Measurements from ENCODE around the gene RHOG. TPM values are rescaled to one million over a fixed set of nuclear protein-coding genes. Genes with fewer than 3 reads are reported as not detected.

Gene RHOG
- total and polyA plus RNA-seq, 9 of the 15 experiments (the other 6 are each of a cell fraction or from before 2014, with no cell fraction given): 22.6 to 162 (median 80.3) TPM

DNA sequence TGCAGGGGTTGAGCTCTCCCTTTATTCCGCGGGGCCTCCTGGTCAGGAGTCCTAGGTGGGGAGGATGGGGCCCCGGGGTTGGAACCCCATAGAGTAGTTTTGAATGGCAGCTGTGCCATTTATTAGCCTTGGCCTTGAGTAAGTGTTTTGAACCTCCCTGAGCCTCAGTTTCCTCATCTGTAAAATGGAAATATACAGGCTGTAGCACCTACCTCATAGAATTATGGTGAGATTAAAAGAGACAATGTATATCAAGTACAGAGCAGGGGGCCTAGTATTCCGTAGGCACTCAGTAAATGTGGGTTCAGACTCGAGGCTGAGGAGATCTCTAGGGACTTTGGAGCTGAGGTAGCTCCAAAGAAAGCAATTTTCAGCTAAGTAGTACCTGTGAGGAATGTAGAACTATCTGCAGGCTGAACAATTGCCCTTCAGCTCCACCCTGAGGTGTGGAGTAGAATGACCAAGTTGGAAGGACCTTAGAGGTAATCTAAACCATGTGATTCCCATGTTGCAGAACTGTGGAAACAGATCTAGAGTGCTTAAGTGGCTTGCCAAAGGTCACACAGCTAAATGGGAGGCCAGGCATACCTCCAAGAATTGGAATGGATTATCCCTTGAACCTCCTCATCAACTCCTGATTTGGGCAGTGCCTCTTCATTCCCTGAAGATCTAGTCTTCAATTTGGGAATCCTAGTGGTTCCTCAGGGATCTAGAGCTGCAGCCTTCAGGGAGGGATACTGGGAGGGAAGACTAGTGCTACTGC is 31.7 kb downstream of the RHOG start (continued):
- TF ChIP-seq, protein P1, sequence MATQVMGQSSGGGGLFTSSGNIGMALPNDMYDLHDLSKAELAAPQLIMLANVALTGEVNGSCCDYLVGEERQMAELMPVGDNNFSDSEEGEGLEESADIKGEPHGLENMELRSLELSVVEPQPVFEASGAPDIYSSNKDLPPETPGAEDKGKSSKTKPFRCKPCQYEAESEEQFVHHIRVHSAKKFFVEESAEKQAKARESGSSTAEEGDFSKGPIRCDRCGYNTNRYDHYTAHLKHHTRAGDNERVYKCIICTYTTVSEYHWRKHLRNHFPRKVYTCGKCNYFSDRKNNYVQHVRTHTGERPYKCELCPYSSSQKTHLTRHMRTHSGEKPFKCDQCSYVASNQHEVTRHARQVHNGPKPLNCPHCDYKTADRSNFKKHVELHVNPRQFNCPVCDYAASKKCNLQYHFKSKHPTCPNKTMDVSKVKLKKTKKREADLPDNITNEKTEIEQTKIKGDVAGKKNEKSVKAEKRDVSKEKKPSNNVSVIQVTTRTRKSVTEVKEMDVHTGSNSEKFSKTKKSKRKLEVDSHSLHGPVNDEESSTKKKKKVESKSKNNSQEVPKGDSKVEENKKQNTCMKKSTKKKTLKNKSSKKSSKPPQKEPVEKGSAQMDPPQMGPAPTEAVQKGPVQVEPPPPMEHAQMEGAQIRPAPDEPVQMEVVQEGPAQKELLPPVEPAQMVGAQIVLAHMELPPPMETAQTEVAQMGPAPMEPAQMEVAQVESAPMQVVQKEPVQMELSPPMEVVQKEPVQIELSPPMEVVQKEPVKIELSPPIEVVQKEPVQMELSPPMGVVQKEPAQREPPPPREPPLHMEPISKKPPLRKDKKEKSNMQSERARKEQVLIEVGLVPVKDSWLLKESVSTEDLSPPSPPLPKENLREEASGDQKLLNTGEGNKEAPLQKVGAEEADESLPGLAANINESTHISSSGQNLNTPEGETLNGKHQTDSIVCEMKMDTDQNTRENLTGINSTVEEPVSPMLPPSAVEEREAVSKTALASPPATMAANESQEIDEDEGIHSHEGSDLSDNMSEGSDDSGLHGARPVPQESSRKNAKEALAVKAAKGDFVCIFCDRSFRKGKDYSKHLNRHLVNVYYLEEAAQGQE (IDR thresholded peaks at IDR 0.05; ENCODE audit: borderline replicate concordance): peak; percentile 29; the same call in 1 of the 2 replicates
- TF ChIP-seq, protein P1 (CRISPR knock-in tag; IDR thresholded peaks at IDR 0.05; ENCODE audit: low read depth): no peak
- TF ChIP-seq BRD9 (IDR thresholded peaks at IDR 0.05; ENCODE audit: low read depth, partially characterized antibody) (peak; percentile 35), KDM1A (IDR thresholded peaks at IDR 0.05) (peak in 1 of 2 experiments; percentile 75; a peak in 2 of 4 replicates), LEF1 (IDR thresholded peaks at IDR 0.05) (no peak), SP1 (CRISPR knock-in tag; IDR thresholded peaks at IDR 0.05) (peak; percentile 65; the same call in 1 of the 2 replicates), CC2D1A (IDR thresholded peaks at IDR 0.05) (peak; percentile 40; the same call in 1 of the 2 replicates), ZSCAN32 (CRISPR knock-in tag; IDR thresholded peaks at IDR 0.05) (no peak)
- TF ChIP-seq, protein P2, sequence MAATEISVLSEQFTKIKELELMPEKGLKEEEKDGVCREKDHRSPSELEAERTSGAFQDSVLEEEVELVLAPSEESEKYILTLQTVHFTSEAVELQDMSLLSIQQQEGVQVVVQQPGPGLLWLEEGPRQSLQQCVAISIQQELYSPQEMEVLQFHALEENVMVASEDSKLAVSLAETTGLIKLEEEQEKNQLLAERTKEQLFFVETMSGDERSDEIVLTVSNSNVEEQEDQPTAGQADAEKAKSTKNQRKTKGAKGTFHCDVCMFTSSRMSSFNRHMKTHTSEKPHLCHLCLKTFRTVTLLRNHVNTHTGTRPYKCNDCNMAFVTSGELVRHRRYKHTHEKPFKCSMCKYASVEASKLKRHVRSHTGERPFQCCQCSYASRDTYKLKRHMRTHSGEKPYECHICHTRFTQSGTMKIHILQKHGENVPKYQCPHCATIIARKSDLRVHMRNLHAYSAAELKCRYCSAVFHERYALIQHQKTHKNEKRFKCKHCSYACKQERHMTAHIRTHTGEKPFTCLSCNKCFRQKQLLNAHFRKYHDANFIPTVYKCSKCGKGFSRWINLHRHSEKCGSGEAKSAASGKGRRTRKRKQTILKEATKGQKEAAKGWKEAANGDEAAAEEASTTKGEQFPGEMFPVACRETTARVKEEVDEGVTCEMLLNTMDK (IDR thresholded peaks at IDR 0.05; ENCODE audit: borderline replicate concordance, insufficient read depth, low read depth, low read length, poor library complexity, severe bottlenecking): no peak
- TF ChIP-seq, protein P3, sequence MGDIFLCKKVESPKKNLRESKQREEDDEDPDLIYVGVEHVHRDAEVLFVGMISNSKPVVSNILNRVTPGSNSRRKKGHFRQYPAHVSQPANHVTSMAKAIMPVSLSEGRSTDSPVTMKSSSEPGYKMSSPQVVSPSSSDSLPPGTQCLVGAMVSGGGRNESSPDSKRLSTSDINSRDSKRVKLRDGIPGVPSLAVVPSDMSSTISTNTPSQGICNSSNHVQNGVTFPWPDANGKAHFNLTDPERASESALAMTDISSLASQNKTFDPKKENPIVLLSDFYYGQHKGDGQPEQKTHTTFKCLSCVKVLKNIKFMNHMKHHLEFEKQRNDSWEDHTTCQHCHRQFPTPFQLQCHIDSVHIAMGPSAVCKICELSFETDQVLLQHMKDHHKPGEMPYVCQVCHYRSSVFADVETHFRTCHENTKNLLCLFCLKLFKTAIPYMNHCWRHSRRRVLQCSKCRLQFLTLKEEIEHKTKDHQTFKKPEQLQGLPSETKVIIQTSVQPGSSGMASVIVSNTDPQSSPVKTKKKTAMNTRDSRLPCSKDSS (IDR thresholded peaks at IDR 0.05; ENCODE audit: low read depth, partially characterized antibody): no peak
- TF ChIP-seq, protein P4, sequence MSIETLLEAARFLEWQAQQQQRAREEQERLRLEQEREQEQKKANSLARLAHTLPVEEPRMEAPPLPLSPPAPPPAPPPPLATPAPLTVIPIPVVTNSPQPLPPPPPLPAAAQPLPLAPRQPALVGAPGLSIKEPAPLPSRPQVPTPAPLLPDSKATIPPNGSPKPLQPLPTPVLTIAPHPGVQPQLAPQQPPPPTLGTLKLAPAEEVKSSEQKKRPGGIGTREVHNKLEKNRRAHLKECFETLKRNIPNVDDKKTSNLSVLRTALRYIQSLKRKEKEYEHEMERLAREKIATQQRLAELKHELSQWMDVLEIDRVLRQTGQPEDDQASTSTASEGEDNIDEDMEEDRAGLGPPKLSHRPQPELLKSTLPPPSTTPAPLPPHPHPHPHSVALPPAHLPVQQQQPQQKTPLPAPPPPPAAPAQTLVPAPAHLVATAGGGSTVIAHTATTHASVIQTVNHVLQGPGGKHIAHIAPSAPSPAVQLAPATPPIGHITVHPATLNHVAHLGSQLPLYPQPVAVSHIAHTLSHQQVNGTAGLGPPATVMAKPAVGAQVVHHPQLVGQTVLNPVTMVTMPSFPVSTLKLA (conservative IDR thresholded peaks at IDR 0.05): peak in 1 of 2 experiments; percentile 15; a peak in 2 of 4 replicates
- TF ChIP-seq, protein P5, sequence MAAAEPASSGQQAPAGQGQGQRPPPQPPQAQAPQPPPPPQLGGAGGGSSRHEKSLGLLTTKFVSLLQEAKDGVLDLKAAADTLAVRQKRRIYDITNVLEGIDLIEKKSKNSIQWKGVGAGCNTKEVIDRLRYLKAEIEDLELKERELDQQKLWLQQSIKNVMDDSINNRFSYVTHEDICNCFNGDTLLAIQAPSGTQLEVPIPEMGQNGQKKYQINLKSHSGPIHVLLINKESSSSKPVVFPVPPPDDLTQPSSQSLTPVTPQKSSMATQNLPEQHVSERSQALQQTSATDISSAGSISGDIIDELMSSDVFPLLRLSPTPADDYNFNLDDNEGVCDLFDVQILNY (CRISPR knock-in tag; IDR thresholded peaks at IDR 0.05): 0 out of 2 replicates have a peak, but pooled peaks have one; percentile 51

Measured in K562 (cell line).